22Rv1 (cell line): ENCODE results near the gene TRIM26.

Experiments used
- H3K27ac ChIP-seq: fragments of 450-650 bp; 2 replicates; pipeline ENCODE4 v1.5.1; 2017
- ZFX ChIP-seq: fragments of 450-650 bp; IDR thresholded peaks from 2 replicates; pipeline ENCODE4 v1.6.1; 2017; ENCODE audit warnings: antibody characterized with exemption, borderline replicate concordance
- TF ChIP-seq, protein P1 (sequence below): fragments of 450-650 bp; IDR thresholded peaks from 2 replicates; pipeline ENCODE4 v1.5.1; 2017; ENCODE audit warnings: mild to moderate bottlenecking

TRIM26 gene

DNA sequence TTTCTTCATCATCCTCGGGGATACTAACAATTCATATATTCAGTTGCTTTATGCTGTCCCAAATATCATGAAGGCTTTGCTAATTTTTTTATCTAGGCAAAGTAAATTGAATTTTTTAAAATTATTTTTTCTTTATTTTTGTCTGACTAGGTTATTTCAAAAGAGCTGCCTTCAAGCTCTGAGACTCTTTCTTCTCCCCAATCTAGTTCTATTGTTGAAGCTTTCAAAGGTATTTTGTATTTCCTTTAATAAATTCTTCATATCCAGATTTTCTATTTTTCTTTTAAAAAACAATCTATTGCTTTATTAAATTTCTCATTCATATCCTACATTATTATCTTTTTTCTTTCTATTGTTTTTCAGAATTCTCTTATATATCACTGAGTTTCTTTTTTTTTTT is 33.1 kb downstream of the TRIM26 start:
- TF ChIP-seq, protein P1, sequence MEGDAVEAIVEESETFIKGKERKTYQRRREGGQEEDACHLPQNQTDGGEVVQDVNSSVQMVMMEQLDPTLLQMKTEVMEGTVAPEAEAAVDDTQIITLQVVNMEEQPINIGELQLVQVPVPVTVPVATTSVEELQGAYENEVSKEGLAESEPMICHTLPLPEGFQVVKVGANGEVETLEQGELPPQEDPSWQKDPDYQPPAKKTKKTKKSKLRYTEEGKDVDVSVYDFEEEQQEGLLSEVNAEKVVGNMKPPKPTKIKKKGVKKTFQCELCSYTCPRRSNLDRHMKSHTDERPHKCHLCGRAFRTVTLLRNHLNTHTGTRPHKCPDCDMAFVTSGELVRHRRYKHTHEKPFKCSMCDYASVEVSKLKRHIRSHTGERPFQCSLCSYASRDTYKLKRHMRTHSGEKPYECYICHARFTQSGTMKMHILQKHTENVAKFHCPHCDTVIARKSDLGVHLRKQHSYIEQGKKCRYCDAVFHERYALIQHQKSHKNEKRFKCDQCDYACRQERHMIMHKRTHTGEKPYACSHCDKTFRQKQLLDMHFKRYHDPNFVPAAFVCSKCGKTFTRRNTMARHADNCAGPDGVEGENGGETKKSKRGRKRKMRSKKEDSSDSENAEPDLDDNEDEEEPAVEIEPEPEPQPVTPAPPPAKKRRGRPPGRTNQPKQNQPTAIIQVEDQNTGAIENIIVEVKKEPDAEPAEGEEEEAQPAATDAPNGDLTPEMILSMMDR: no peak
- no peak for TF ChIP-seq ZFX

DNA sequence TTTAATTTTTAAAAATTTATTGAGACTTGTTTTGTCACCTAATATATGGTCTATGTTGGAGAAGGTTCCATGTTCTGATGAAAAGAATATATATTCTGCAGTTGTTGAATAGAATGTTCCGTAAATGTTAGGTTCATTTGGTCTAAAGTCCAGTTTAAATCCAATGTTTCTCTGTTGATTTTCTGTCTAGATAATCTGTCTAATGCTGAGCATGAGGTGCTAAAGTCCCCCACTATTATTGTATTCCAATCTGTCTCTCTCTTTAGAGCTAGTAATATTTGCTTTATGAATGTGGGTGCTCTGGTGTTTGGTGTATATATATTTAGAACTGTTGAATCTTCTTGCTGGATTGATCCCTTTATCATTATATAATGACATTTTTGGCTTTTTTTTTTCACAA is 34.4 kb downstream of the TRIM26 start:
- TF ChIP-seq ZFX: no peak
- TF ChIP-seq, protein P1: no peak
- H3K27ac ChIP-seq: no peak overlapping the region

More for the DNA sequence above, 33.1 kb downstream of the TRIM26 start:
- H3K27ac ChIP-seq: no peak overlapping the region

DNA sequence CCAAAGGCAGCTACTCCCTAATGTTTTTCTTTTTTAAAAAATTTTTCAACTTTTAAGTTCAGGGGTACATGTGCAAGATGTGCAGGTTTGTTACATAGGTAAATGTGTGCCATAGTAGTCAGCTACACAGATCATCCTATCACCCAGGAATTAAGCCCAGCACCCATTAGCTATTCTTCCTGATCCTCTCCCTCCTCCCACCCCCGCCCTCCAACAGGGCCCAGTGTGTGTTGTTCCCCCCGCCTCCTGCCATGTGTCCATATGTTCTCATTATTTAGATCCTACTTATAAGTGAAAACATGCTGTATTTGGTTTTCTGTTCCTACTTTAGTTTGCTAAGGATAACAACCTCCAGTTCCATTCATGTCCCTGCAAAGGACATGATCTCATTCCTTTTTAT is 37.4 kb downstream of the TRIM26 start:
- H3K27ac ChIP-seq: no peak overlapping the region
- TF ChIP-seq ZFX: no peak
- TF ChIP-seq, protein P1: no peak

DNA sequence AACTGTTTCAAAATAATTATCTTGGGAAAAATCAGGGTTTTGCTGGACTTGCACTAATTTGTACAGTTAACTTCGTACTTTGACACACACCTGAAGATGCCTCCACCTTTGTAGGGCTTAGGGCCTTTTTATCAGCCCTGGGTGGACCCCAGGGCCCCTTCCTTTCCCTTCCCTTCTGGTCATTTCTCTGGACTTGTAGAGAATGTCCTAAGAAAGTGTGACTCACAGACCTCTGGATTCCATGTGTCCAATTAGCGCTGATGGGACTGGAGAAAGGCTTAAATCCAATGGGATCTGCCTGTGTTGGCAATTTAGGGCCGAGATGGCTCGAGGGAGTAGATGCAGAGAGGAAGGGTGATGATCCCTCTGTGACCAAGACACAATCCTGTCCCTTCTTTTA is 40.5 kb downstream of the TRIM26 start:
- TF ChIP-seq, protein P1: no peak
- TF ChIP-seq ZFX: no peak
- no peak overlapping the region for H3K27ac ChIP-seq

DNA sequence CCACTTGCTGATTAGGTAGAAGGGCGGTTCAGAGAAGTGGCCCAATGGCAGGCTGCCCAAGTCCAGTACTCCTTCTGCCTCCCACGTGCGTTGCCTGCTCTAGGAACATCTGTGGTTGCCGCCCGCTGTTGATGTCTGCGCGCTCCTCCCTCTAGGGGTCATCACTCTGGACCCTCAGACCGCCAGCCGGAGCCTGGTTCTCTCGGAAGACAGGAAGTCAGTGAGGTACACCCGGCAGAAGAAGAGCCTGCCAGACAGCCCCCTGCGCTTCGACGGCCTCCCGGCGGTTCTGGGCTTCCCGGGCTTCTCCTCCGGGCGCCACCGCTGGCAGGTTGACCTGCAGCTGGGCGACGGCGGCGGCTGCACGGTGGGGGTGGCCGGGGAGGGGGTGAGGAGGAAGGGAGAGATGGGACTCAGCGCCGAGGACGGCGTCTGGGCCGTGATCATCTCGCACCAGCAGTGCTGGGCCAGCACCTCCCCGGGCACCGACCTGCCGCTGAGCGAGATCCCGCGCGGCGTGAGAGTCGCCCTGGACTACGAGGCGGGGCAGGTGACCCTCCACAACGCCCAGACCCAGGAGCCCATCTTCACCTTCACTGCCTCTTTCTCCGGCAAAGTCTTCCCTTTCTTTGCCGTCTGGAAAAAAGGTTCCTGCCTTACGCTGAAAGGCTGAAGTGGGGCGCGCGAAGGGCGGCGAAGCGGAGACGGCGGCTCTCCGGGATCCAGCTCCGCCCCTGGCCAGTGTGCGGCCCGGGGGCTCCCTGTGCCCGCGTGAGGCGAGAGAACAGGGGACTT is 41.3 kb downstream of the TRIM26 start:
- no peak overlapping the region for H3K27ac ChIP-seq
- TF ChIP-seq, protein P1: no peak
- no peak for TF ChIP-seq ZFX

DNA sequence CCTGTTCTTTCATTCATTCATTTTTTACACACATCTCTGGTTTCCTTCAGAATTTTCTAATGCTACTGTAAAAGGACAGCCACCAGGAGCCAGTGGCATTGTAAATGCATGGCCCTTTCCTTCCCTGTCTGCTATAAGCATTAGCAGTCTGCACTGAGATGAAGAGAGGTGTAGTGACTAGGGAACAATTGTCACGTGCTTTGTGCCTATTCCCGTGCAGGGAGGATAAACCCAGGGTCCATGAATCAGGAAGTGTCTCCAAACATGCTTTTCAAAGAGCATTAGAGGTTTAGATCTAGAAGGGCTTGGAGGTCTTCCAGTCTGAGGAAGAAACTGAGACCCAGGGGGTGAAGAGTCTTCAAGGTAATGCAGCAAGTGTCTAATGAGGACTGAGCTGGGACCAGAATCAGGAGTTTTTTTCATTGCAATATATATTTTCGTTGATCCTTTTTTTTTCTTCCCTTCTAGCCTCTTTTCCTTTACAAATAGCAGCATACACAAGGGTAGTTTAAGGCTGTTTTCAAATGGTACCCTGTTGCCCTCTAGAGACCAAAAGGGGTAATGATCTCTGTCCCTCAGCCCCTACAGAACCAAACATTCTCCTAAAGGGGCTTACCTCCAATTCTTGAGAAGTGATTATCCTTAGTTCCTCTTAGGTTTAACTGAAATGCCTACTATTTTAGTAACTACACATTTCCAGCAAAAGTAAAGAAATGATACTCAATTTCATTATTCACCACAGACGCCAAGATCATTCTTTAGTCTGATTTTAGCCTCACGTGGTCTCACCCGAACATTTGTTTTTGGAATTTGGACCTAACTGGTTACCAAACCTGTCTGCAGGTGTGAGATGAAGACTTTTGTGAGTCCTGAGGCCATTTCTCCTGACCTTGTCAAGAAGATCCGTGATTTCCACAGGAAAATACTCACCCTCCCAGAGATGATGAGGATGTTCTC is 43.3 kb downstream of the TRIM26 start:
- TF ChIP-seq ZFX: no peak
- TF ChIP-seq, protein P1: peak; percentile 85
- no peak overlapping the region for H3K27ac ChIP-seq
